MM.1S (cell line): ENCODE data around the gene MS4A18.

Source experiments
- DNase-seq: peaks from one replicate; pipeline ENCODE4 v3.0.0-alpha.2; 2015
- H2AFZ ChIP-seq: fragments of 300-600 bp; sonication (generic); 2 replicates; pipeline ENCODE4 v1.6.0; 2016; ENCODE audit warnings: antibody characterized with exemption, low read length
- H3F3A ChIP-seq: fragments of 300-600 bp; sonication (generic); 2 replicates; pipeline ENCODE4 v1.6.1; 2016; ENCODE audit warnings: mild to moderate bottlenecking, antibody characterized with exemption, low read length, moderate library complexity, mixed read lengths; ENCODE audit not compliant: insufficient read depth
- H3K27ac ChIP-seq: fragments of 300-600 bp; sonication (generic); 2 replicates; pipeline ENCODE4 v1.5.1; 2016; ENCODE audit warnings: mild to moderate bottlenecking, low read length
- H3K27me3 ChIP-seq: fragments of 300-600 bp; sonication (generic); replicated peaks from 2 replicates; pipeline ENCODE4 v1.6.0; 2016; ENCODE audit warnings: low read length; ENCODE audit not compliant: insufficient read depth
- H3K36me3 ChIP-seq: fragments of 300-600 bp; sonication (generic); replicated peaks from 2 replicates; pipeline ENCODE4 v1.6.1; 2016; ENCODE audit warnings: mild to moderate bottlenecking, low read length, mixed read lengths; ENCODE audit not compliant: insufficient read depth
- H3K4me1 ChIP-seq: fragments of 300-600 bp; sonication (generic); 2 replicates; pipeline ENCODE4 v1.6.1; 2016; ENCODE audit warnings: low read length, mixed read lengths
- H3K4me2 ChIP-seq: fragments of 300-600 bp; sonication (generic); 2 replicates; pipeline ENCODE4 v1.6.0; 2016; ENCODE audit warnings: low read depth, low read length
- H3K4me3 ChIP-seq: fragments of 300-600 bp; sonication (generic); 2 replicates; pipeline ENCODE4 v1.5.1; 2016; ENCODE audit warnings: low read length, mixed read lengths
- H3K79me2 ChIP-seq: fragments of 300-600 bp; sonication (generic); 2 replicates; pipeline ENCODE4 v1.6.1; 2016; ENCODE audit warnings: mixed run types, low read length, mixed read lengths
- H3K9ac ChIP-seq: fragments of 300-600 bp; sonication (generic); 2 replicates; pipeline ENCODE4 v1.6.1; 2016; ENCODE audit warnings: low read length, mixed read lengths
- H3K9me2 ChIP-seq: fragments of 300-600 bp; sonication (generic); replicated peaks from 2 replicates; pipeline ENCODE4 v1.6.1; 2016; ENCODE audit warnings: mild to moderate bottlenecking, low read length, mixed read lengths; ENCODE audit not compliant: insufficient read depth
- H3K9me3 ChIP-seq: fragments of 300-600 bp; sonication (generic); replicated peaks from 2 replicates; pipeline ENCODE4 v1.6.1; 2016; ENCODE audit warnings: mild to moderate bottlenecking, low read length, mixed read lengths; ENCODE audit not compliant: insufficient read depth
- H4K20me1 ChIP-seq: fragments of 300-600 bp; sonication (generic); 2 replicates; pipeline ENCODE4 v1.6.1; 2016; ENCODE audit warnings: mild to moderate bottlenecking, low read length, moderate library complexity, mixed read lengths; ENCODE audit not compliant: insufficient read depth
- EZH2 ChIP-seq: fragments of 300-600 bp; sonication (generic); optimal IDR thresholded peaks from 2 replicates; pipeline ENCODE3; 2017; ENCODE audit warnings: low read depth, mild to moderate bottlenecking, antibody characterized with exemption, low read length, mixed read lengths
- EZH2phosphoT487 ChIP-seq: fragments of 300-600 bp; sonication (generic); IDR thresholded peaks from 2 replicates; pipeline ENCODE4 v1.6.1; 2018; ENCODE audit warnings: antibody characterized with exemption, low read length
- TF ChIP-seq, protein P1 (sequence below): fragments of 300-600 bp; sonication (generic); IDR thresholded peaks from 2 replicates; pipeline ENCODE4 v1.5.1; 2016; ENCODE audit warnings: antibody characterized with exemption, low read length, mixed read lengths

Gene MS4A18

DNA sequence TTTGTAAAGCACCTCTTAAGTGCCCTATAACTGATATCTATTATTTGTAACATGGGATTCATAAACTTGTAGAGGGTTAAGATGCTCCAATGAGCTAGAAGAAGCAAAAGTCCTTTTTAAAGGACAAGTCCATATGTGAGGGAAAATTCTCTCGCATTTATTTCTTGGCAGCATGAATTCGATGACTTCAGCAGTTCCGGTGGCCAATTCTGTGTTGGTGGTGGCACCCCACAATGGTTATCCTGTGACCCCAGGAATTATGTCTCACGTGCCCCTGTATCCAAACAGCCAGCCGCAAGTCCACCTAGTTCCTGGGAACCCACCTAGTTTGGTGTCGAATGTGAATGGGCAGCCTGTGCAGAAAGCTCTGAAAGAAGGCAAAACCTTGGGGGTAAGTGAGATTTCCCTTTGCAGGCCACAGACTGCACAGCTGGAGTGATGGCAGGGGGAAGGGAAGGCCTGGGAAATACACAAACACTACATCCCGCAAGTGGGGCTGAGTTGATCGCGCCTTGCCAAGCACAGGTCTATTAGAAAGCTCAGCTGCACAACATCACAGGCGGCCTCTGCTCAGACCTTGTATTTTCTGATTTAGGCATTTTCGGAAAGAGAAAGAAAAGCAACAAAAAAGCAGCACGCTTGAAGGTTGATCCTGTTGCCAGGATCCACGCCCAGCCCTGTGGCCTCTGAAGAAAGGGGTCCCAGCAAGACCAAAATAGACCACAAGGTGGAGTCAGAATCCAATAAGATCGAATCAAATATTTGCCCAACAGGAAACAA is 23.6 kb upstream of the MS4A18 start:
- Histone ChIP-seq H3K27ac (no peak overlapping the region), H3K9ac (no peak overlapping the region), H2AFZ (no peak overlapping the region), H3K4me3 (no peak overlapping the region), H3K36me3 (no peaks in the 10 kb centered on the region), H4K20me1 (no peaks in the 10 kb centered on the region), H3K79me2 (no peaks in the 10 kb centered on the region), H3K4me2 (no peak overlapping the region), H3K4me1 (no peaks in the 10 kb centered on the region), H3K9me2 (no peaks in the 10 kb centered on the region), H3K27me3 (no peaks in the 10 kb centered on the region), H3F3A (no peaks in the 10 kb centered on the region), H3K9me3 (no peaks in the 10 kb centered on the region)
- peak; percentile 10 for DNase-seq
- TF ChIP-seq EZH2phosphoT487, result no peak
- TF ChIP-seq, protein P1, sequence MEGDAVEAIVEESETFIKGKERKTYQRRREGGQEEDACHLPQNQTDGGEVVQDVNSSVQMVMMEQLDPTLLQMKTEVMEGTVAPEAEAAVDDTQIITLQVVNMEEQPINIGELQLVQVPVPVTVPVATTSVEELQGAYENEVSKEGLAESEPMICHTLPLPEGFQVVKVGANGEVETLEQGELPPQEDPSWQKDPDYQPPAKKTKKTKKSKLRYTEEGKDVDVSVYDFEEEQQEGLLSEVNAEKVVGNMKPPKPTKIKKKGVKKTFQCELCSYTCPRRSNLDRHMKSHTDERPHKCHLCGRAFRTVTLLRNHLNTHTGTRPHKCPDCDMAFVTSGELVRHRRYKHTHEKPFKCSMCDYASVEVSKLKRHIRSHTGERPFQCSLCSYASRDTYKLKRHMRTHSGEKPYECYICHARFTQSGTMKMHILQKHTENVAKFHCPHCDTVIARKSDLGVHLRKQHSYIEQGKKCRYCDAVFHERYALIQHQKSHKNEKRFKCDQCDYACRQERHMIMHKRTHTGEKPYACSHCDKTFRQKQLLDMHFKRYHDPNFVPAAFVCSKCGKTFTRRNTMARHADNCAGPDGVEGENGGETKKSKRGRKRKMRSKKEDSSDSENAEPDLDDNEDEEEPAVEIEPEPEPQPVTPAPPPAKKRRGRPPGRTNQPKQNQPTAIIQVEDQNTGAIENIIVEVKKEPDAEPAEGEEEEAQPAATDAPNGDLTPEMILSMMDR, result peak; percentile 36

DNA sequence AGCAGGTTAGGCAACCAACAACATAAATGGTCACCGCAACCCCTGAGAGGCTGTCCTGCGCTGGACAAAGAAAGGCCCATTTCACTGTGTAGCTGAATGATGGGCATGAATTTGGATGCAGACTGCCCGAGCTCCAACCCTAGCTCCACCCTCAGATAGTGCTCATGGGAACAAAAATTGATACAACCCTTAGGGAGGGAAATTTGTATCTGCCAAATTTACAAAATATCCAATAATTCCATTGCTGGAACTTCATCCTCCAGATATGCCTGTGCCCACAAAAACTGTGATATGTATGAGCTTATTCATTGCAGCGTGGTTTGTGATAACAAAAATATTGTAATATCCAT is 23.1 kb upstream of the MS4A18 start:
- Histone ChIP-seq H3K9ac (no peak overlapping the region), H3K4me2 (no peak overlapping the region), H3K9me2 (no peaks in the 10 kb centered on the region), H3K27ac (no peak overlapping the region), H3K36me3 (no peaks in the 10 kb centered on the region), H3K79me2 (no peaks in the 10 kb centered on the region), H3F3A (no peaks in the 10 kb centered on the region), H3K9me3 (no peaks in the 10 kb centered on the region), H4K20me1 (no peaks in the 10 kb centered on the region), H3K4me3 (no peak overlapping the region), H2AFZ (no peak overlapping the region), H3K4me1 (no peaks in the 10 kb centered on the region), H3K27me3 (no peaks in the 10 kb centered on the region)
- no peak for TF ChIP-seq EZH2
- TF ChIP-seq EZH2phosphoT487, result no peak
- TF ChIP-seq, protein P1, result no peak
- no peak for DNase-seq

DNA sequence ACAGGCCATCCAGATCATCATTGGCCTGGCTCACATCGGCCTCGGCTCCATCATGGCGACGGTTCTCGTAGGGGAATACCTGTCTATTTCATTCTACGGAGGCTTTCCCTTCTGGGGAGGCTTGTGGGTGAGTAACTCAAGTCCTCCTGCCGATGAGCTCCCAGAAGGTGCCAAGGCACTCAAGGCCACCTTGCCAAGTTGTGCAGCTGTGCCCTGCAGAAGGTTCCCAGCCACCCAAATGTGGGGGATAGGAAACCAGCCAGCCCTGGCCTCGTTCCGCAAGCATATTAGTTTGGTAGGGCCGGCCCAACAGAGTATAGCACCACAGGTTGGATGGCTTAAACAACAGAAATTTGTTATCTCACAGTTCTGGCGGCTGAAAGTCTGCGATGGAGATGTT is 21.1 kb upstream of the MS4A18 start:
- Histone ChIP-seq H3K4me3 (no peak overlapping the region), H3K79me2 (no peaks in the 10 kb centered on the region), H4K20me1 (no peaks in the 10 kb centered on the region), H3K27ac (no peak overlapping the region), H3F3A (no peaks in the 10 kb centered on the region), H3K4me1 (no peaks in the 10 kb centered on the region), H3K36me3 (no peaks in the 10 kb centered on the region), H3K9ac (no peak overlapping the region), H3K4me2 (no peak overlapping the region), H3K9me3 (no peaks in the 10 kb centered on the region), H3K27me3 (no peaks in the 10 kb centered on the region), H3K9me2 (no peaks in the 10 kb centered on the region), H2AFZ (no peak overlapping the region)
- no peak for TF ChIP-seq EZH2
- TF ChIP-seq EZH2phosphoT487, result no peak
- TF ChIP-seq, protein P1, result no peak
- DNase-seq, result no peak
